ENCODE data around the gene ZNF699.
"Not testable (repeated sequence)": the region's sequence is repeated elsewhere in the genome, so short reads cannot be mapped to it uniquely, and the experiment has no call there.

The ZNF699 gene

GRCh38 chr19:9289231-9289884 lies 20.3 kb downstream of the ZNF699 start:
- no peak for DNase-seq (ENCODE audit: low read depth, low spot score)

- DNase-seq (ENCODE audit: low read depth, low spot score) = not testable (repeated sequence)
Observed at GRCh38 chr19:9283485-9283884, 26.2 kb downstream of the ZNF699 start.

- DNase-seq (ENCODE audit: low read depth, low spot score) = no peak
Observed at GRCh38 chr19:9251236-9251635, 58.4 kb downstream of the ZNF699 start.

GRCh38 chr19:9250630-9251029 lies 59.0 kb downstream of the ZNF699 start, which contains the start of gene OR7E24:
OR7E24 (plus strand) TSS chr19:9250930; CDS start chr19:9251044, 114 bp downstream.
- DNase-seq (ENCODE audit: low read depth, low spot score) = no peak

Measured in iPS DF 19.7 (cell line).